IMR-90 (cell line): ENCODE results near the gene TBX15. TPM values are rescaled to one million over a fixed set of nuclear protein-coding genes. Genes with fewer than 3 reads are reported as not detected.

Experiments used
- ATAC-seq: fragments of 200-7000 bp; cut with Tn5 transposase; 2 replicates; pipeline ENCODE4 v1.9.1; 2020; ENCODE audit warnings: low read depth, mild to moderate bottlenecking, moderate library complexity
- BruUV-seq: library from RNA; stranded (reverse); fragments of 400-500 nt; replicated peaks from 2 replicates; lab custom pipeline; 2021; lab: Mats Ljungman, UMichigan
- CTCF ChIA-PET: fragments of 300-600 bp; formaldehyde crosslinking; extraction: SDS; loops from one replicate; lab custom pipeline; 2021; ENCODE audit warnings: antibody characterized with exemption; lab: Yijun Ruan, JAX
- POLR2A ChIA-PET: fragments of 300-600 bp; sonication (Branson Sonifier 250); formaldehyde crosslinking; loops from one replicate; lab custom pipeline; 2022; ENCODE audit warnings: antibody characterized with exemption; ENCODE audit not compliant: unreplicated experiment; lab: Charles Lee
- DNase-seq: peaks from one replicate; pipeline ENCODE4 v3.0.0; 2013
- H2AFZ ChIP-seq: replicated peaks from 2 replicates; pipeline ENCODE3; 2013; ENCODE audit warnings: low read length, mild to moderate bottlenecking; ENCODE audit not compliant: poor library complexity
- H2AK5ac ChIP-seq: 2 replicates; pipeline ENCODE4 v1.6.1; 2013; ENCODE audit warnings: low read depth, low read length, inconsistent platforms
- H2AK9ac ChIP-seq: replicated peaks from 2 replicates; pipeline ENCODE3; 2013; ENCODE audit warnings: mild to moderate bottlenecking, low read depth, low read length, moderate library complexity; ENCODE audit not compliant: poor library complexity
- H2BK120ac ChIP-seq: 2 replicates; pipeline ENCODE4 v1.6.1; 2013; ENCODE audit warnings: low read depth, low read length, inconsistent platforms
- H2BK15ac ChIP-seq: 3 replicates; pipeline ENCODE4 v1.6.1; 2013; ENCODE audit warnings: low read depth, low read length, inconsistent platforms
- H2BK20ac ChIP-seq: 2 replicates; pipeline ENCODE4 v1.6.1; 2013; ENCODE audit warnings: low read depth, mild to moderate bottlenecking, inconsistent platforms, low read length, moderate library complexity
- H2BK5ac ChIP-seq: 2 replicates; pipeline ENCODE4 v1.6.1; 2013; ENCODE audit warnings: mild to moderate bottlenecking, low read depth, low read length, inconsistent platforms; ENCODE audit not compliant: poor library complexity, severe bottlenecking
- H3K14ac ChIP-seq: replicated peaks from 2 replicates; pipeline ENCODE4 v1.6.1; 2013; ENCODE audit warnings: low read depth, low read length, inconsistent platforms
- H3K18ac ChIP-seq: 2 replicates; pipeline ENCODE4 v1.6.1; 2013; ENCODE audit warnings: low read depth, low read length, control low read depth
- H3K23ac ChIP-seq: 2 replicates; pipeline ENCODE4 v1.6.1; 2013; ENCODE audit warnings: low read depth, low read length, inconsistent platforms
- H3K27ac ChIP-seq: 2 replicates; pipeline ENCODE4 v1.5.1; 2013; ENCODE audit warnings: mild to moderate bottlenecking, control low read depth, low read length; ENCODE audit not compliant: insufficient read depth
- H3K27me3 ChIP-seq: 2 replicates; pipeline ENCODE4 v1.6.1; 2013; ENCODE audit warnings: low read length; ENCODE audit not compliant: control insufficient read depth, insufficient read depth
- H3K36me3 ChIP-seq: 2 replicates; pipeline ENCODE4 v1.6.1; 2013; ENCODE audit warnings: low read length, mixed read lengths; ENCODE audit not compliant: control insufficient read depth, insufficient read depth
- H3K4ac ChIP-seq: 2 replicates; pipeline ENCODE4 v1.6.1; 2013; ENCODE audit warnings: low read depth, low read length, inconsistent platforms
- H3K4me1 ChIP-seq: 2 replicates; pipeline ENCODE4 v1.6.1; 2013; ENCODE audit warnings: low read length, mixed read lengths; ENCODE audit not compliant: control insufficient read depth, insufficient read depth
- H3K4me2 ChIP-seq: 2 replicates; pipeline ENCODE4 v1.6.1; 2013; ENCODE audit warnings: low read depth, mild to moderate bottlenecking, control low read depth, low read length, moderate library complexity
- H3K4me3 ChIP-seq: 2 replicates; pipeline ENCODE4 v1.5.1; 2013; ENCODE audit warnings: low read depth, mild to moderate bottlenecking, control low read depth, low read length, moderate library complexity; ENCODE audit not compliant: insufficient read depth
- H3K56ac ChIP-seq: 2 replicates; pipeline ENCODE4 v1.6.1; 2013; ENCODE audit warnings: low read length, inconsistent platforms; ENCODE audit not compliant: insufficient read depth; ENCODE audit errors: extremely low read depth
- H3K79me1 ChIP-seq, 2 experiments: 2 replicates each; pipeline ENCODE4 v1.6.1; 2013; ENCODE audit warnings: low read length in 2 of 2, inconsistent platforms in 1 of 2, low read depth in 1 of 2
- H3K9ac ChIP-seq: 2 replicates; pipeline ENCODE4 v1.6.1; 2013; ENCODE audit warnings: low read depth, low read length, control low read depth
- H3K9me1 ChIP-seq: 2 replicates; pipeline ENCODE4 v1.6.1; 2013; ENCODE audit warnings: low read length, inconsistent platforms; ENCODE audit not compliant: insufficient read depth
- H3K9me3 ChIP-seq: 2 replicates; pipeline ENCODE4 v1.6.1; 2013; ENCODE audit warnings: low read length; ENCODE audit not compliant: control insufficient read depth, insufficient read depth
- H4K20me1 ChIP-seq: 2 replicates; pipeline ENCODE4 v1.6.1; 2013; ENCODE audit warnings: low read length, inconsistent platforms; ENCODE audit not compliant: insufficient read depth
- H4K5ac ChIP-seq: 2 replicates; pipeline ENCODE4 v1.6.1; 2013; ENCODE audit warnings: mild to moderate bottlenecking, low read depth, low read length, control low read depth
- H4K8ac ChIP-seq, 2 experiments: 2 replicates each; pipeline ENCODE4 v1.6.1; 2013; ENCODE audit warnings: low read depth in 2 of 2, low read length in 2 of 2, control low read depth in 1 of 2, inconsistent platforms in 1 of 2
- H4K91ac ChIP-seq: 2 replicates; pipeline ENCODE4 v1.6.1; 2013; ENCODE audit warnings: low read depth, low read length, inconsistent platforms; ENCODE audit not compliant: insufficient read depth
- BHLHE40 ChIP-seq: fragments of 150-350 bp; IDR thresholded peaks from 2 replicates; pipeline ENCODE4 v1.6.1; 2016; ENCODE audit warnings: mild to moderate bottlenecking, low read depth, low read length
- CEBPB ChIP-seq: IDR thresholded peaks from 2 replicates; pipeline ENCODE4 v1.6.1; 2012; ENCODE audit warnings: low read depth, low read length, improper control_type of control experiment
- CHD1 ChIP-seq: IDR thresholded peaks from 2 replicates; pipeline ENCODE4 v1.6.1; 2012; ENCODE audit warnings: low read depth, low read length, improper control_type of control experiment
- CTCF ChIP-seq: conservative IDR thresholded peaks from 2 replicates; pipeline ENCODE4 v1.5.1; 2012; ENCODE audit warnings: mild to moderate bottlenecking, low read depth, low read length, improper control_type of control experiment
- MAZ ChIP-seq: IDR thresholded peaks from 2 replicates; pipeline ENCODE4 v1.6.1; 2012; ENCODE audit warnings: low read depth, mild to moderate bottlenecking, low read length, improper control_type of control experiment, moderate library complexity, borderline replicate concordance
- NFE2L2 ChIP-seq: fragments of 150-350 bp; IDR thresholded peaks from 2 replicates; pipeline ENCODE4 v1.6.1; 2016; ENCODE audit warnings: low read depth, mild to moderate bottlenecking, low read length
- POLR2A ChIP-seq: IDR thresholded peaks from 2 replicates; pipeline ENCODE4 v1.6.1; 2012; ENCODE audit warnings: mild to moderate bottlenecking, low read depth, low read length
- RCOR1 ChIP-seq: IDR thresholded peaks from 2 replicates; pipeline ENCODE4 v1.6.1; 2012; ENCODE audit warnings: mild to moderate bottlenecking, low read length, improper control_type of control experiment; ENCODE audit not compliant: insufficient replicate concordance
- WGBS, 2 experiments: methylation state at CpG; one replicate each; pipeline versions ENCODE4 v1.1.5 to v1.1.7; 2013; ENCODE audit warnings: missing lambda C conversion rate in 2 of 2; ENCODE audit not compliant: insufficient read length in 1 of 2; ENCODE audit errors: extremely low coverage in 2 of 2; 5-methylcytosine and 5-hydroxymethylcytosine counted together
- dilution Hi-C: fragments of 300-500 bp; cut with HindIII; formaldehyde crosslinking; loops from one replicate; pipeline ENCODE4 v1.14.3; 2018; ENCODE audit warnings: low sequenced_read_pairs; ENCODE audit not compliant: unreplicated experiment
- in situ Hi-C: fragments of 300-500 bp; cut with MboI; formaldehyde crosslinking; loops from 3 replicates; pipeline ENCODE4 v1.14.3; 2019; ENCODE audit warnings: low sequenced_read_pairs, inconsistent platforms, mixed read lengths
- intact Hi-C: fragments of 100-400 bp; cut with micrococcal nuclease; formaldehyde crosslinking; loops from 2 replicates; pipeline ENCODE4 v1.10.0; 2022
- polyA plus RNA-seq, 3 experiments: library from polyadenylated mRNA; depleted of rRNA; stranded (reverse); fragments of >200 nt; gene quantifications; 2 replicates each; pipeline ENCODE4 v1.2.3, GENCODE V29; 2012; ENCODE audit warnings: low replicate concordance in 1 of 3
- total RNA-seq: library from RNA; depleted of rRNA; stranded (reverse); fragments of >200 nt; gene quantifications from 2 replicates; pipeline ENCODE4 v1.2.3, GENCODE V29; 2012
- TF ChIP-seq, protein P1 (sequence below): fragments of 150-350 bp; IDR thresholded peaks from 2 replicates; pipeline ENCODE4 v1.6.1; 2017; ENCODE audit warnings: mild to moderate bottlenecking, antibody characterized with exemption, low read length, low read depth

TBX15 gene
- total and polyA plus RNA-seq, 2 of the 4 experiments (the other 2 are of a cell fraction), result not detected

GRCh38 chr1:118866330-118866729, 121.8 kb downstream of the TBX15 start:
- H3K14ac ChIP-seq, result no peak overlapping the region
- H3K9ac ChIP-seq, result no peak overlapping the region
- WGBS, 2 experiments, result no CpG with 5 or more reads among the region's 6 CpGs
- H2AK5ac ChIP-seq, result no peak overlapping the region
- H3K9me1 ChIP-seq, result no peaks in the 10 kb centered on the region
- intact Hi-C loops (no loop called here), in situ Hi-C loops (no loop called here), dilution Hi-C loops (no loop called here)
- no peak overlapping the region for H2BK5ac ChIP-seq
- ChIA-PET POLR2A (no interaction called here), CTCF (no interaction called here)
- no peaks in the 10 kb centered on the region for H3K79me1 ChIP-seq
- no peak overlapping the region for H4K8ac ChIP-seq
- no peak overlapping the region for H3K4ac ChIP-seq
- no peaks in the 10 kb centered on the region for H3K9me3 ChIP-seq
- no peak overlapping the region for H2BK15ac ChIP-seq
- H3K18ac ChIP-seq, result no peak overlapping the region
- no peak overlapping the region for H3K4me3 ChIP-seq
- no peak overlapping the region for H2BK120ac ChIP-seq
- BruUV-seq, result no TSS peak
- no peaks in the 10 kb centered on the region for H3K36me3 ChIP-seq
- no peak for ATAC-seq
- TF ChIP-seq BHLHE40 (no peak), CTCF (no peak), CEBPB (no peak), RCOR1 (no peak), POLR2A (no peak), MAZ (no peak), NFE2L2 (no peak), CHD1 (no peak)
- TF ChIP-seq, protein P1, sequence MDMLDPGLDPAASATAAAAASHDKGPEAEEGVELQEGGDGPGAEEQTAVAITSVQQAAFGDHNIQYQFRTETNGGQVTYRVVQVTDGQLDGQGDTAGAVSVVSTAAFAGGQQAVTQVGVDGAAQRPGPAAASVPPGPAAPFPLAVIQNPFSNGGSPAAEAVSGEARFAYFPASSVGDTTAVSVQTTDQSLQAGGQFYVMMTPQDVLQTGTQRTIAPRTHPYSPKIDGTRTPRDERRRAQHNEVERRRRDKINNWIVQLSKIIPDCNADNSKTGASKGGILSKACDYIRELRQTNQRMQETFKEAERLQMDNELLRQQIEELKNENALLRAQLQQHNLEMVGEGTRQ, result no peak
- H3K23ac ChIP-seq, result no peak overlapping the region
- H3K56ac ChIP-seq, result no peak overlapping the region
- no peak overlapping the region for H2AFZ ChIP-seq
- H4K5ac ChIP-seq, result no peak overlapping the region
- no peak overlapping the region for H3K4me2 ChIP-seq
- H3K4me1 ChIP-seq, result no peaks in the 10 kb centered on the region
- no peaks in the 10 kb centered on the region for H4K20me1 ChIP-seq
- H3K27ac ChIP-seq, result no peak overlapping the region
- no peak overlapping the region for H4K91ac ChIP-seq
- no peak for DNase-seq
- no peak overlapping the region for H2AK9ac ChIP-seq
- H2BK20ac ChIP-seq, result no peak overlapping the region
- no peaks in the 10 kb centered on the region for H3K27me3 ChIP-seq
